GM12891 (cell line): ENCODE results near the gene TSHZ2.

ENCODE experiments used
- DNase-seq: peaks from one replicate; pipeline ENCODE4 v3.0.0; 2011; ENCODE audit warnings: low spot score; ENCODE audit not compliant: insufficient read length
- FAIRE-seq: peaks from 2 replicates; lab custom pipeline; 2011; peaks lifted over from hg19 to GRCh38; lab: Jason Lieb, UNC
- PAX5 ChIP-seq: IDR thresholded peaks from 2 replicates; pipeline ENCODE4 v1.6.1; 2011; ENCODE audit warnings: low read length, moderate library complexity, mild to moderate bottlenecking; ENCODE audit not compliant: insufficient read depth, severe bottlenecking
- POLR2A ChIP-seq: IDR thresholded peaks from 2 replicates; pipeline ENCODE4 v1.6.1; 2011; ENCODE audit warnings: low read depth, low read length, control low read depth
- POLR2AphosphoS5 ChIP-seq: IDR thresholded peaks from 2 replicates; pipeline ENCODE4 v1.6.1; 2011; ENCODE audit warnings: low read depth, low read length, control low read depth
- POU2F2 ChIP-seq: IDR thresholded peaks from 2 replicates; pipeline ENCODE4 v1.6.1; 2011; ENCODE audit warnings: low read depth, mild to moderate bottlenecking, control low read depth, low read length, moderate library complexity
- SPI1 ChIP-seq: IDR thresholded peaks from 2 replicates; pipeline ENCODE4 v1.6.1; 2011; ENCODE audit warnings: low read depth, low read length, control low read depth
- TAF1 ChIP-seq: IDR thresholded peaks from 2 replicates; pipeline ENCODE4 v1.6.1; 2011; ENCODE audit warnings: low read depth, low read length, control low read depth

The TSHZ2 gene

DNA sequence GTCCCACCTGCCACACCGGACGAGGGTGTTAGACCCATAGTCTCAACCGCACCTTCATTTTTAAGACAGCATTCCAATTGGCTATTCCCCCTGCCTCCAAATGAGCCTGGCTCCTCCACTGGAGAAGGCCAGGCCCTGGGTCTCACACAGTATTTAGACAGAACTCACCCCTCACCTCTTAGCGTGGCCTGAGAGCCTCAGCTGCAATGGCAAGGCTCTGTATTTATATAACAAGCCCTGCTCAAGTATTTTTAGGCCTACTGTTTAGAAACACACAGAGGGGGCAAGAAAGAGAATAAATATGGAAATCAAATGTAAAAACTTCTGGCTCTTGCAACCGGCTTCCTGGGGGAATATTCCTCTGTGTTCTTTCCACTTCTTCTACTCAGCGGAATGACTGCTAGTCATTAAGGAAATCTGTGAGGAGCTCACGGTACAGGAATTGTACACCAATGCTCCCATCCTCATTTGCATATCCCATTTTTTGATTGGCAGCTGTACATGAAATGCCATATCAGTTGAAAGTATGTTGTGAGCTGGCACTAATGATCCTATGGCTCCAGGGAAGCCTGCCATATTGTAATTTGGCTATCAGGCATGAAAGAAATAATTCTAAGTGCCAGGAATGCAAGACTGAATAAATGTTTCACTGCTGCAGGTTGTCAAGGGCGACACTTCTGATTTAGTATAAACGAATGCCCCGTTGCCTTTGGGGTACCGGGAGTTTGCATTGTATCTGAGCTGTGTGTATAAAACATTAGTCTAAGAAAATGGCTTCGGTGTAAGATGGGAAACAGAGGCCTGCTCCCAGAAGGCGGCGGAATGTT lies 414.0 kb downstream of the TSHZ2 start:
- no peak for DNase-seq
- FAIRE-seq, result no peak
- no peak for TF ChIP-seq POU2F2

DNA sequence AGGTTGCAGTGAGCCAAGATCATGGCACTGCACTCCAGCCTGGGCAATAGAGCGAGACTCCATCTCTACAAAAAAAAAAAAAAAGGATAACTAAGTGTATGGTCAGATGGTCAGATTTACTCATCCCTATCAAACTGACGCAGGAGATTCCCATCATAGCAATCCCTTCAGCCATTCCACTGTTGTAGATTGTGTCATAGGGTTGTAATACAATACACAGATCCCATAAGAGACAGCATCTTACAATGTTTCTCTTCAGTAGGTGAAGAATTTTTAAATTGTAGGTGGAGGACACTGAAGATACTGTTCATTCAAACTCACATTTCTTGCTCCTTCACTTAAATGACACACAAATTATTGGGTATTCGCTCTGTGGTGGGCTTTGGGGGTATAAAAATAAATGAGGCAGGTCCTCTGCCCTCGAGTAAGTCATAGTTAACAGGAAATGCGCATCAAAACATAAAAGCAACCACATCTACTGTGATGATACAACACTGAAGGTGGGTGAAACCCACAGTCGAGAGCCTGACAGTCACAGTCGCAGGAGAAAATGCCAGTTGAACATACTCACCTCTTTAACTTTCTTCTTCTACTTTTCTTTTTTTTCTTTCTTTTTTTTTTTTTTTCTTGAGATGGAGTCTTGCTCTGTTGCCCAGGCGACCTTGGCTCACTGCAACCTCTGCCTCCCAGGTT lies 416.0 kb downstream of the TSHZ2 start:
- no peak for DNase-seq
- no peak for FAIRE-seq
- no peak for TF ChIP-seq POLR2AphosphoS5
- TF ChIP-seq POU2F2, result no peak
- no peak for TF ChIP-seq TAF1
- no peak for TF ChIP-seq POLR2A
- TF ChIP-seq PAX5, result no peak
- TF ChIP-seq SPI1, result no peak

DNA sequence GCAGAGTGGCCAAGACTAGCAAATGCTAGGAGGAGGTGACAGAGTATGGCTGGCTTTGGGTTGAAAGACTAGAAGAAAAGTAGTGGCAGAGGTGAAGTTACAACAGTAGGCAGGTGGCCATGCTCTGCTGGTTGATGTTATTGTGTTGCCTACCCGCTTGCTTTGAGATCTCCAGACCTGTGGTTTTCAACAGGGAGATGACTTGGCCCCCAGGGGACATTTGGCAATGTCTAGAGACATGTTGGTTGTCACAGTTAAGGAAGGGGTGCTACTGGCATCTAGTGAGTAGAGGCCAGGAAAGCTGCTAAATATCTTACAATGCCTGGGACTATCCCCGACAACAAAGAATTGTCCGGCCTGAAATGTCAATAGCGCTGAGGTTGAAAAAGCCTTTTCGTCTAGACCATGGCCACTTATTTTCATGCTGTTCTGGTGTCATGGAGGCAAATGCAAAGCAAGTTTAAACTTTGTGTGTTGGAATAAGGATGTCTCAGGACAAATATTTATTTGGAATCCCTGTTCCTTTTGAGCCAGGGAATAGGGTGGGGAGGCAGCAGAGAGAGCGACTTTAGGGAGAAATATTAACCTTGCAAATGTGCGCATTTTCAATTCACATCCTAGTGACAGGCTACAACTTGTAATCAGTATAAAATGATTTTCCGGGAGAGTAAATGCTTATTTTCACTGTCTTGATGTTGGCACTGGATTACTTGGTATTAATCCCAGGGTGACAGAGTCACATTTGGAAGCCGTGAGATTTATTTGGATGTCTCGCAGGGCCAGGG lies 417.6 kb downstream of the TSHZ2 start:
- no peak for DNase-seq
- TF ChIP-seq PAX5 (no peak), SPI1 (no peak), POLR2AphosphoS5 (no peak), TAF1 (no peak), POLR2A (no peak), POU2F2 (no peak)
- FAIRE-seq, result no peak

DNA sequence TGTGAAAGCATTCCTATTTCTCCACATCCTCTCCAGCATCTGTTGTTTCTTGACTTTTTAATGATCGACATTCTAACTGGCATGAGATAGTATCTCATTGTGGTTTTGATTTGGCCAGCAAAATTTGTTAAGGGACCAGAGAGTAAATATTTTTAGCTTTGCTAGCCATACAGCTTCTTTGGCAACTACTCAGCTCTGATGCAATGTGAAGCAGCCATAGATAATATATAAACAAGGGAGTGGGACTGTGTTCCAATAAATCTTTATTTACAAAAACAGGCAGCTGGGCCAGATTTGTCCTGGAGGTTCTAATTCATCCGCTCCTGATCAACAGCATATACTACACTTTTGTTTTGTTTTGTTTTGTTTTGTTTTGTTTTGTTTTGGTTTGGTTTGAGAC lies 418.6 kb downstream of the TSHZ2 start:
- TF ChIP-seq SPI1, result no peak
- no peak for TF ChIP-seq POLR2AphosphoS5
- no peak for TF ChIP-seq POLR2A
- TF ChIP-seq POU2F2, result no peak
- TF ChIP-seq PAX5, result no peak
- no peak for TF ChIP-seq TAF1
- DNase-seq, result no peak
- no peak for FAIRE-seq

DNA sequence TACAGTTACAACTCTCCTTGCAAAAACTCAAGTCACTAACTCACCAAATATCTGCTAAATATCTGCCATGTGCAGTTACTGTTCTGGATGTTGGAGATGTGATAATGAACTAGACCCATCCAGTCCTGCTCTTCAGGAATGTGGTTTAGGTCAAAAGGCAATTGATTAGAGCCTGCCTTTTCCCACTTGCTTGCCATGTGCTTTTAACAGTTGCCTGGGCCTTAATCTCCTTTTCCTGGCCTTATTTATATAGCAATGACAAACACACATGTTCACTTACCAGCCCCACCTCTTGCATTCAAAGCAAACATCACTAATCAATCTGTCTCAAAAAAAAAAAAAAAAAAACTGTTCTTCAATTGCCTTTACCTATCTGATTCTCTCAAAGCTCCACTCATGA lies 422.3 kb downstream of the TSHZ2 start:
- no peak for FAIRE-seq
- no peak for DNase-seq
- no peak for TF ChIP-seq TAF1
- TF ChIP-seq SPI1, result no peak
- no peak for TF ChIP-seq PAX5
- no peak for TF ChIP-seq POLR2AphosphoS5
- TF ChIP-seq POU2F2, result no peak
- TF ChIP-seq POLR2A, result no peak

DNA sequence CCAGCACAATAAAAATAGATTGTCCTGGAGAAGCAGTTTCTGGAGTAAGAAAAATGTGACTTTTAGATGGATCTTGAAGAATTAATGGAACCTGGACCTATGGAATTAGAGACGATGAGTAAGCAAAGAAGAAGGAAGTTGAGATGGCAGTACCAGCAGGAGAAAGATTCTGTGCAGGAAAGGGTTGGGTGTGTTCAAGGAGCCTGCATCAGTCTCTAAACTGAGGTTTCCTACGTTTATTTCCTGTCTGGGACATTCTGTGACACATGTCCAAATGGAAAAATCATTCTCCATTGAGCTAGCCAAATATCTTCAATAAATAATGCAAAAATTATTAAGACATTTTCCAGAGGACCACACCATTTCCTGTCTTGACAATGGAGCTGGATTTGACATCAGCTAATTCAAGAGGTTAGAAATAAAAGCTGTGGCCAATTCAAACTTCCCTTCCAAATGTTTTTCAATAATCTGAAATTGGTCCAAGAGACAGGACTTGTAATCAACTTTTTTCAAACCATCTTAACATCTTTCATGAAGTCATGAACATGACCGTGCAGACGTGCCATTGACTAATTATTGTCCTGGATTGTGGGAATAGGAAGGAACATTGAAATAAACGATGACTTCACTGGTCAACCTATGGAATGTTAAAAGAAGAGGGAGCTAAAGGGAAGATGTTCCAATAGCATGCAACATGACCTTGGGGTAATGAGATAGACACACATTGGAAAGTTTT lies 423.2 kb downstream of the TSHZ2 start:
- TF ChIP-seq SPI1 (no peak), TAF1 (no peak), POU2F2 (no peak), POLR2A (no peak), POLR2AphosphoS5 (no peak), PAX5 (no peak)
- FAIRE-seq (no peak), DNase-seq (no peak)

DNA sequence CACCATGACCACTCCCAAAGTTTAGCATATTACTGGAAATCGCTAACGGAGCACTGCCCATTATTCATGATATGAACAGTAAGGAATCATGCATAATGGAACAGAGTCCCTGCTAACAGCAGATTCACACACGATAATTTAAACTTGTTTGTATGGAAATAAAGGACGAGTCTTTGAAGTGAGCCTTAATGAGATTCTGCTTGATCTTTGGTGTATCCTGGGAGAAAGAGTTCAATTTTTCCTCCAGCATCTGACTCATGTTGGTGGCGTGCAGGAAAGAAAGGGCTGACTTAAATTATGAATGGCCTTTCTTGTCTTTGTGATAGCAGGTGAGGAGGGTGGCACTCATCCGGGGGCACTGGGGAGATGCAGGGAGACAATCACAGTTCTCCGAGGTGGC lies 426.9 kb downstream of the TSHZ2 start:
- no peak for DNase-seq
- no peak for TF ChIP-seq TAF1
- TF ChIP-seq SPI1, result no peak
- no peak for TF ChIP-seq POU2F2
- no peak for TF ChIP-seq POLR2A
- TF ChIP-seq PAX5, result no peak
- TF ChIP-seq POLR2AphosphoS5, result no peak
- FAIRE-seq, result no peak

DNA sequence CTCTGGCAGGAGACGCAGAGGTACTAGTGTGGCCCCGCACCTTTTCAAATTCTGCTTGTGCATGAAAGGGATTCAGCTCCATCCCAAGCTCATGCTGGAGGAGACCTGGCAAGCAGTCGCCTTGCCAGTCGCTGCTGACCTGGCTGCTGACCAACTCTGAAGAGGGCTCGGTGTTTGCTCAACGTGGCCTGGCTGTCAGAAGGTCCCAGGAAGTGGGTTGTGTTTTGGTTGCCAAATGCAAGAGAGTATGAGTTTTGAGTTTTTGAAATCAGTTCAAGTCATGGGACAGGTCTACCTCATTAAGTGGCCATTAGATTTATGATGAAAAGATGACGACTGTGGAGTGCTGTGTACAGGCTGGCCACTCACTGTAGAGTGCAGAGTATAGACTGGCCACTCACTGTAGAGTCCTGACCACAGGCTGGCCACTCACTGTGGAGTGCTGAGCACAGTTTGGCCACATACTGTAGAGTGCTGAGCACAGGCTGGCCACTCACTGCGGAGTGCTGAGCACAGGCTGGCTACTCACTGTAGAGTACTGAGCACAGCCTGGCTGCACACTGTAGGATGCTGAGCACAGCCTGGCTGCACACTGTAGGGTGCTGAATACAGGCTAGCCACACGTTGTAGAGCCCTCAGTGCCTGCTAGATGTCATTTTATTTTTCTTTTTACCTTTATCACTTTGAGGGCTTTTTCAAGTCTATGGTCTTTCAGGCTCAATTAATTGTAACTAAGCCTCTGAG lies 427.6 kb downstream of the TSHZ2 start:
- FAIRE-seq (no peak), DNase-seq (no peak)
- no peak for TF ChIP-seq SPI1
- no peak for TF ChIP-seq POLR2A
- no peak for TF ChIP-seq POU2F2
- no peak for TF ChIP-seq PAX5
